NCI-H460 (cell line): ENCODE results near the gene MBP. TPM values are rescaled to one million over a fixed set of nuclear protein-coding genes. Genes with fewer than 3 reads are reported as not detected.

Experiments
- DNase-seq: peaks from one replicate; pipeline ENCODE4 v3.0.0-alpha.2; 2016; ENCODE audit warnings: low read depth; ENCODE audit errors: extremely low read depth
- polyA plus RNA-seq: library from polyadenylated mRNA; depleted of rRNA; stranded (reverse); fragments of >200 nt; gene quantifications from 2 replicates; pipeline ENCODE4 v1.2.3, GENCODE V29; 2014; cell fraction: nucleus; rRNA removed
- total RNA-seq: library from RNA; depleted of rRNA; stranded (reverse); fragments of >200 nt; shearing (Covaris generic); gene quantifications from 2 replicates; pipeline ENCODE4 v1.2.3, GENCODE V29; 2014; rRNA removed

MBP gene
- total RNA-seq, result 99.3 and 115 TPM in 2 replicates
- 27.0 and 28.6 TPM in 2 replicates for polyA plus RNA-seq

DNA sequence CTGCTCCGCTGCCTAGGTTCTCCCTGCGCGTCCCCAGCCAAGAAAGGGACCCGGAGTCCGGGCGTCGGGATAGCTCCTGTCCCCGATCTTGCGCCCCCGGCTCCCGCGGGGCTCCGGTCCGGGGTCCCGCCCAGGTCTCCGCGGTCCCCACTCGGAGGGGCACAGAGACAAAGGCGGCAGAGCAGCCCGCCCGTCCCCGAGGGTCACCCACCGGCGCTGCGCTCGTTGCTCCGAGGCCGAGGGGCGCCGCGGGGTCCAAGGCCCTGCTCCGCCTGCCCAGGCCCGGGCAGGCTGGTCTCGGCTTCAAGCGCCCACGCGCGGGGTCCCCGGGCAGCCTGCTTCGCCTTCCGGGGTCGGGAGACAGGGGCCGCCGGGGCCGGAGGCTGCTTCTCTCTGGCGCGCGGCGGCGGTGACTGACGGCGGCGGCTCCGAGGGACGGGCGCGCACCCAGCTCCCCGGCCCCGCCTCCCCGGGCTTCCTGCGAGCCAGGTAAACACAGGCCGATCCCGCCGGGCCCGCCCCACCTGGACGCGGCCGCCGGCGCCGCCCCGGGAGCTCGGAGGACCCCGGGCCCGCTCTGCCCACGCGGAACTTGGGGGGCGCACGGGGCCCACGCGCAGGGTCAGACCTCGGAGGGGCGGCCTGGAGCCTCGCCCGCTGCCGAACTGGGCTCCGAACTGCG, at the start of gene MBP:
TSS of gene MBP (minus strand) at position 415 of the 682 bp plus-strand sequence. CDS start 27,522 bp downstream, outside the sequence.
- DNase-seq, result peak; percentile 19

DNA sequence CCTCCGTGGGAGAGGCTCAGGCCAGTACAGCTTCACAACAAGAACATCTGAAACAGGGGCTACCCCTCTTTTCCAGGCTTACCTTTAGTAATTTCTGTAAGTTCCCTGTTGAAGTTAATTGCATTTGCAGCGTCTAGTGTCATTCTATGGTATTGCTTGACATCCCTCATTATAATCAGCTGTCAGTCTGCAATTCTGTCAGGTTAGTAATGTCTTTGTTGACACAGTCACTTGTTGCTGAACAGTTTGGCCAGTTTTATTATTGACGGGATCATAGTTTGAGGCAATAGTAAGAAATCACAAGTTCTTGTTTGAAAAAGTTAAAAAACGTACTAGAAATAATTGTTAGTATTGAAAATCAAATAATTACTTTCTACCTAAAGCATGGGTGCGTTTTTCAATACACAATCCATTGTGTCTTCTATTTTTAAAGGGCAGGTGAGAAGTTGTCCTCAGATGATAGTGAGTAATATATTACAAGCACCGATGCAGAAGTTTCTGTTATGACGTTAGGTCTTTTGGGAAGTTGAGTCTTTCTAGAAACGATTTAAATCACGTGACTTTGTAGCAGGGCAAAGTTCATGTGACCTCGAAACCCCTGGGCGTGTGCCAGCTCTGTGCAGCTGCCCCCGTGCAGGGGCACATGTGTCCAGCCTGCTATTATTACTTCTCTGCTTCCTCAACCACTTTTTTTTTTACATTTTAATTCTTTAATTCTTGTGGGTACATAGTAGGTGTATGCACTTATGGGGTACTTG, 49.5 kb upstream of the MBP start:
- no peak for DNase-seq

GRCh38 chr18:77178559-77178958, 46.0 kb upstream of the MBP start:
- no peak for DNase-seq

- no peak for DNase-seq
Observed at GRCh38 chr18:77177009-77177408, 44.4 kb upstream of the MBP start.

DNA sequence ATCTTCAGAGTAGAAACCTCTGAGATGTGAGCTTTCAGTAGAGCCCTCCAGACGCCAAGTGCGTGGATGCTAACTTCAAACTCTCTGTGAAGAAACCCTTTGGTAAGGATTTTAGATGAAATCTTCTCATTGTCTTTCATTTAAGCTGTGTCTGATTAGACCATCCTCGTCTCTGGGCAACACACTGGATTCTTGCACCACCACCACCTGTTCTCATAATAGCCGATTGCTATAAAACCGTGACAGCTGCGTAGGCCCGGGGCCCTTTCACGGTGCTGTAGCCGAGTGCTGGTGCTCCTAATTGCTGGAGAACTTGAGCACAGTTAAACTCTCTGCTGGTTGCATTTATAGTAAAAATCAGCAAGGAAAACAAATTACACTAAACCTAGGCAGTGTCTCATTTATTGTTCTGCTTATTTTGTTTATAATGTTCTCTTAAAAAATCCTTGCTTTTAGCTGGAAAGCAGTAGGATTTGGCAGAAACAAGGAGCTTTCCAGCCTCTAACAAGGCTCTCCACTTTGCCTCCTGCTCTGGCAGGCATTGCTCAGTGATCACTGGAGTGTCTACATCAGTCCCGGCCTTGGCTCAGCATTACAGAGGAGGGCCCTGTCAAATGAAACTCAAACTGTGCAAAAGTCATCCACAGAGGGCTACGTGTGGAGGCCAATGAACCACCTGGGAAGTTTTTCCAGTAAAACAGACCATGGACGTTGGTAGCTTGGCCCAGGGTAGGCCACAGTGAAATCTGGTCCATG, 40.9 kb upstream of the MBP start:
- DNase-seq, result no peak

- DNase-seq, result no peak
Observed at GRCh38 chr18:77170890-77171410, 38.4 kb upstream of the MBP start.

DNA sequence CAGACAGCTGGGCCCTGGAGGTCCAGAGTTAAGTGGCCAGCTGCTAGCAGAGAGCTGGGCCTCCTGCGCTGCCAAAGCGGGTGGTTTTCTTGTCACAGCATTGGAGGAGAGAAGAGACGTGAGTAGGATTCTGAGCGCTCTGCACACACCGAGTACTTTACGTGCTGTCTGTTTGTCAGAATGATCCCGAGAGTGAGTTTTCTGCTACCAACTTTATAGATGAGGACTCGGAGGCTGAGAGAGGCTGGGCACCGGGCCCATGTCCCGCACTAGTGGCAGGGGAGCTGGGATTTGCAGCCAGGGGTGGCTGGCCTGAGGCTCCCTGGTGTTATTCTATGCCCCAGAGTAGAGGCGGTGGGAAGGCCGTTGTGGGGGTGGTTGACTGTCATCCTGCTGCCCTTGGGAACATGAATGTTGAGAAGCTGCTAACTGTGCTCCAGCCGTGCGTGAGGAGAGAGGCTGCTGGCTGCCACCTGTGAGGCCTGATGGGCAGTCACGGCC, 36.3 kb upstream of the MBP start:
- DNase-seq, result no peak

- no peak for DNase-seq
Observed at GRCh38 chr18:77167251-77167650, 34.7 kb upstream of the MBP start.

DNA sequence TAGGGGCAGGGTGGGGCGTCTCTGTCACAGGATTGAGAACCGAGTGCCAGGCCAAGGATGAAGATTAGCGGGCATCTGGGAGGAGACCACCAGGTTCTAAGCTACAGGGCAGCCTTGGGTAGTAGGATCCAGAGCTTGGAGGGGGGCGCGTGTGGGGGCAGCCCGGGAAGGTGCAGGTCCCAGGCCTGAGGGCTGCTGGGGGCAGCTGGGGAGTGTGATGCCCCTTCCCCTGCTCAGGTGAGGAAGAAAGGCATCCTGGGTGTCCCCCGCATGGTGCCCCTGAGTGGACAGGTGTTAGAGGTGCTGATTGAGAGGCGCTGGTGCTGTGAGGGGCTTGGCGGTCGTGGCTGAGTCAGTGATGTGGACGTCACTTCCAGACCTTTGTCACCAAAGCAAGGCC, 33.9 kb upstream of the MBP start:
- DNase-seq, result no peak

GRCh38 chr18:77165503-77166188, 33.1 kb upstream of the MBP start:
- no peak for DNase-seq

DNA sequence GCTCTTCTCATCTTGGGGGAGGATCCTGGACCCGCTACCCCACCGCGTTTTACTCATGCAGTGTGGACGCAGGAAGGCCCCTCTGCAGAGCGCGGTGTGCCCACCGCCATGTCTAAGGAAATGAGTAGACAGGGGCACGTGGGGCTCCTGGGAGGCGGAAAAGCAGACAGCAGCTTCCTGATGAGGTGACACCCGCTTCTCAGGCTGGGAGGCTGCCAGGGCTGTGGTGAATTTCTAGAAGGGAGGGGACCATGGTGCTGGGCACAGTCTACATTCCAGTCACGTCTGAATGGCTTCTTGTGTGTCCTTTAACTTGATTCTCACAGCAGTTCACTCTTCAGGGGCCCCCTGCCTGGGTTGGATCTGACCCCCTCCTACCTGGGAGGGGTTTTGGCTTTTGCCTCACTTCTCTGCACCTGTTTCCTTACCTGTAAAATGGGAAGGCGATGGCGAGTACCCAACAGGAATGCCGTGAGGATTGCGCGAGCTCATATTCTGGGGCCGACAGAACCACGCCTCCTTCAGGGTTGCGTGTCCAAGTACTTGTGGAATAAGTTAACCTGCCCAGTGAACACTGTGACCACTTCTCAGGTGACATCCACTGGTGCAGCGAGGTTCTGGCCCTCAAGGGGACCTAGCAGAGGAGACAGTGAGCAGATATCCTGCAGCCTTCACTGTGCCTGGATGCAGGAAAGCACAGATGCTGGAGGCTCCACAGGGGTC, 32.3 kb upstream of the MBP start:
- no peak for DNase-seq

DNA sequence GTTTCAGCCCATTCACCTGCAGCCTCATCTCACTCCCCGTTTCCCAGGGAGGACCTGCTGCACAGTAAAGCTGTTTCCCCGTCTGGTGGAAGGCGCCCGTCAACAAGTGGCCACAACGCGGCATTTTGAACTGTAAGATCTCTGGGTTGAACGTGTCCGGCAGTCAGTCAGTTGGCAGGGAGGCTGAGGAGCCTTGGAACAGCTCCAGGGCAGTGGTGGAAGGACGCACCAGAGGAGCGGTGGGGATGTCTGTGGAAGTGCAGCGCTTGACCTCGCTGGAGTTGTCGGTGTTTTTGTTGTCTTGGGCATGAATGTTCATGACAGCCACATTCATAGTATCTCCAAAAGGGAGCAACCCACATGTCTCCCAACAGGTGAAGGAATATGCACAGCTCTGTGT, 31.4 kb upstream of the MBP start:
- no peak for DNase-seq

DNA sequence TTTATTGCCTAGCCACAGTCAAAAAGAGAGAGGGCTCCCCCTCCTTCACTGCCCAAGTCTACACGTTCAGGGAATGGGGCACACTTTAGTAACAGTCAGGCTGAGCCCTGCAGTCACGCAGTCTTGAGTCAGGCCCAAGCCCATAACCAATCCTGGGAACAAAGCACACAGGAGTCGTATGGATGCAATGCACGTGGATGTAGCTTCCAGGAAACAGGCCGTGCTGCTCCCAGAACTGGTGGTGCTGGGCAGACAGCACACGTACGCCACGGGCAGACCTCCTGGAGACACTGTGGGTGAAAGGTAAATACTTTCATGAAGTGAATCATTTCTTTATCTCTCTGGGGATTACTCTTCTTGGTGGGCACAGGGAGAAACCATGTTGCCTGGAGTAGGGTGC, 30.0 kb upstream of the MBP start:
- DNase-seq, result no peak

GRCh38 chr18:77161961-77162360, 29.4 kb upstream of the MBP start:
- no peak for DNase-seq

DNA sequence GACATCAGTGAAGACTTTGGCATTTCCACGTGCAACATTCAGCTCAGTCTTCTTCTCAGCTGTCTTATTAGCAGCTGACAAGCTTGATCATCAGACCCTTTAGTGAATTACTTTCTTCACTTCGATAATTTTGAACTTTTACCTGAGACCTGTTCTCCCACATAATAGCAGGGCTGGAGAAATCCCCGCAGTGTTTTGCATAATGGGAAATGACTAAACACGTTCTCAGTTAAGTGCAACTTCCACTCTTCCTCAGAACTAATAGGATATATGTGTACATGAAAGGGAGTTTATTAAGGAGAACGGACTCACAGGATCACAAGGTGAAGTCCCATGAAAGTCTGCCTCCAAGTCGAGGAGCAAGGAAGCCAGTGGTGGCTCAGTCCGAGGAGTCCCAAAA, 28.8 kb upstream of the MBP start:
- DNase-seq, result no peak

DNA sequence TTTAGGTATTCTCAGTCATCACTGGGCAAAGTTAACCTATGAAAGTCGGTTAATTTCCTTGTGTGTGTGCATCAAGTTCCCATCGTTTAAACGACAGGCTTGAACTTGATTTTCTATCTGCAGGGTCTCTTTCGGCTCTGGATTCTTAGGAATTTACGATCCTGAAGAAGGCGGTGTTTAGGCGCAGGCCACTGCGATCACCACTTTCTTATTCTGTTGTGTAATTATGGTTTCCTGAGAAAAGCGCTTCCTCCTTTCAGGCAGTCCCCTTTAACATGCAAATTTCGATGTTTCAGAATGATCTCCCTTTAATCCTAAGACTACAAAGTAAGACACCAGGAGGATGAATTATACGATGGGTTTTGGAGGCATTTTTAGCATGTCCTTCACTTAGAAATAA, 27.9 kb upstream of the MBP start:
- DNase-seq, result no peak

DNA sequence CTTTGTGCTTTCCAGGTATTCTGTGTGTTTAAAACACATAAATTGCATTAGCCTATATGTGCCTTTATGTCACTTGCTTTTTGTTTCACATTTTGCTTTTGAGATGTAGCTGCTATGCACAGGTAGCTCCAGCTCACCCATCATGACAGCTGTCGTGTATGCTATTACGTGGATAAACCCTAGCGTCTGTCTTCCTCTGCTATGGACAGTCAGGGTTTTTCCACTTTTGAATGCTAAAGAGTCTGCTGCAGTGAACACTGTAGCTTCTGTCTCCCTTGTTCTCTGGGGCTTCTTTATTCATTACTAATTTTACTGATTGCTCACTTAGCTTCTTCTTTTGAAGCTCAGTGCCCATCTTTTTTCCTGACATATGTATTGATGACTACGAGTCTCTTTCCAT, 24.7 kb upstream of the MBP start:
- no peak for DNase-seq

GRCh38 chr18:77155031-77155430, 22.4 kb upstream of the MBP start:
- DNase-seq, result no peak

DNA sequence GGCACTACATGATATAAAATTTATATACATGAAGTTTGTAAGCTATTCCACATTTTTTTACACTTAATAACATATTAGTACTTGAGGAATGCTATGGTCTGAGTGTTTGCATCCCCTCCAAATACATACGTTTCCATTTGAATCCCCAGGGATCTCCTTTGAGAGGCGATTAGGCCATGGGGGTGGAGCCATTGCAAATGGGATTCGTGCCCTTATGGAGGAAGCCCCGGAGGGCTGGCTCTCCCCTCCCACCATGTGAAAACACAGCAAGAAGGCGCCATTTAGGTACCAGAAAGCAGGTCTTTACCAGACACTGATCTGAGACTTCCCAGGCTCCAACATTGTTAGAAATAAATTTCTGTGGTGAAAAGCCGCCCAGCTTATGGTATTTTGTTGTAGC, 20.8 kb upstream of the MBP start:
- DNase-seq, result no peak
